ENCODE results near the gene PUSL1.

GRCh38 chr1:1360506-1361169 lies 52.2 kb downstream of the PUSL1 start:
- TF ChIP-seq CTCF (IDR thresholded peaks at IDR 0.05) (no peak), ZFX (IDR thresholded peaks at IDR 0.05; ENCODE audit: borderline replicate concordance) (no peak)
